Pancreas (tissue), 10 donors: ENCODE results near the gene C9orf50. TPM values are rescaled to one million over a fixed set of nuclear protein-coding genes. Genes with fewer than 3 reads are reported as not detected.

Source experiments
- ATAC-seq, 4 donors: fragments of 200-7000 bp; cut with Tn5 transposase; one replicate each; pipeline versions ENCODE4 v1.8.0 to v1.9.1; 2020; ENCODE audit warnings: mild to moderate bottlenecking in 4 of 4, moderate library complexity in 4 of 4
- DNase-seq, 6 donors: peaks; one replicate each; pipeline ENCODE4 v3.0.0-alpha.2; 2020
- FAIRE-seq: peaks from 2 replicates; lab custom pipeline; 2012; peaks lifted over from hg19 to GRCh38; lab: Jason Lieb, UNC
- H3K27ac ChIP-seq, 4 donors: fragments of 200-600 bp; sonication (generic); 1 replicate in 3 of 4; 2 replicates in 1 of 4; pipeline versions ENCODE4 v1.5.0 to v1.8.0; 2020
- H3K27me3 ChIP-seq, 4 donors: fragments of 200-600 bp; one replicate each; pipeline ENCODE4 v1.8.0; 2021
- H3K36me3 ChIP-seq, 3 donors: fragments of 200-600 bp; sonication (generic) in 1 of 3; one replicate each; pipeline versions ENCODE4 v1.5.0 to v1.8.0; 2020 to 2021
- H3K4me1 ChIP-seq, 3 donors: fragments of 200-600 bp; one replicate each; pipeline ENCODE4 v1.8.0; 2021
- H3K4me3 ChIP-seq, 4 donors: fragments of 200-600 bp; sonication (generic) in 2 of 4; one replicate each; pipeline versions ENCODE4 v1.5.0 to v1.8.0; 2020 to 2021
- H3K9me3 ChIP-seq, 4 donors: fragments of 200-600 bp; one replicate each; pipeline ENCODE4 v1.8.0; 2021
- CTCF ChIP-seq, 4 donors: fragments of 200-600 bp; sonication (generic) in 3 of 4; IDR thresholded peaks; one replicate each; pipeline versions ENCODE4 v1.5.0 to v1.8.0; 2021; ENCODE audit warnings: antibody characterized with exemption in 4 of 4
- WGBS, 2 donors: extraction: QIAGEN DNeasy Blood & Tissue Kit; methylation state at CpG; one replicate each; pipeline ENCODE4 v1.1.7; 2013; 5-methylcytosine and 5-hydroxymethylcytosine counted together
- intact Hi-C, 3 donors: fragments of 100-400 bp; cut with DNase I; formaldehyde crosslinking; loops; one replicate each; pipeline versions ENCODE4 v1.11.1 to v1.14.2; 2022
- polyA plus RNA-seq, 2 donors: library from polyadenylated mRNA; stranded (reverse); fragments of 200-250 nt; gene quantifications; one replicate each; pipeline ENCODE4 v1.2.3, GENCODE V29; 2013
- total RNA-seq, 6 donors: library from RNA; stranded (reverse); fragmentation: NEBNext Ultra II Directional in 4 of 6; extraction: Animal tissue kit (Norgen Biotek cat#: 25700) in 4 of 6; gene quantifications; one replicate each; pipeline versions ENCODE4 v1.2.1 to v1.2.4, GENCODE V29; 2021 to 2023
- donor health status: healthy with polysubstance abuse.
- donor health status: DM: no; HTN: no; CAD: no; lungs with moderate emphysema.
- donor health status: DM: no; HTN: no; CAD: no.
- donor health status: control.
- donor health status: control.
- donor health status: Bipolar disorder and iron deficiency.
- donor health status: DM: yes; HTN: yes; CAD: no.
- donor health status: DM: no; HTN: no; CAD: no.
- donor health status: DM: no; HTN: no; CAD: no.
- donor health status: DM: yes; HTN: yes; CAD: no.

Gene C9orf50
- total and polyA plus RNA-seq, 8 donors: not detected

DNA sequence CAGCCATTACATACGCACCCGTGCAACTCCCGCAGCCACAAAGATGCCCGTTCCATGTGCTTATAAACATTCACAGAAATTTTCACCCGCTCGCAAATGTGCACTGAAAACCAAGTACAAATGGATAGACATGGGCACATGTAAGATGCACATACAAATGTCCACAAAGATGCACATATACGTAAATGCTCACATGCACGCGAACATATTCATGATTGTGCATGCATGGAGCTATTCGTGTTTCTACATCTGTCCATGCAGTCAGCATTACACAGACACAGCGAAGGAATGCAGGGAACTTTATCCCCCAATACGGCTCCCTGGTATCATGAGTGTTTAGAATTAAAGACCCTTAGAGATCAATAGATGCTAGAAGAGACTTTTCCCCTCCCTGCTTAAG is 58.4 kb downstream of the C9orf50 start:
- no peak overlapping the region for H3K4me3 ChIP-seq
- intact Hi-C loops: loop anchor here in 1 of 3 donors (5.0 kb wide), 1 partner anchor 60 kb away; no protein-coding TSS in a partner anchor
- no peak overlapping the region for H3K27ac ChIP-seq
- no peak for FAIRE-seq
- no peaks in the 10 kb centered on the region for H3K36me3 ChIP-seq
- 73 to 81% methylated on average over 12 of the region's 12 CpGs for WGBS, 2 donors
- no peaks in the 10 kb centered on the region for H3K27me3 ChIP-seq
- no peak for TF ChIP-seq CTCF (IDR thresholded peaks at IDR 0.05)
- peaks cover 0 to 6% (median 6%) of the 10 kb centered on the region in 3 donors for H3K4me1 ChIP-seq
- ATAC-seq: no peak
- DNase-seq: peak in 1 of 6 donors; percentile 5
- H3K9me3 ChIP-seq: no peaks in the 10 kb centered on the region

Other genes with a start within 250 kb of the C9orf50 start
- gene NTMT1, start 5.1 kb upstream of the C9orf50 start, total RNA-seq: 10 to 100 TPM; 11.3 to 19.4 (median 15.4) TPM
- gene NTMT1, start 5.1 kb upstream of the C9orf50 start, polyA plus RNA-seq: 10 to 100 TPM; 19.5 to 29.0 TPM
- 10 to 100 TPM in 1 of 6 donors, 1 to 10 TPM in 5; 6.3 to 13.1 (median 8.3) TPM for gene ASB6, start 21.1 kb upstream of the C9orf50 start, total RNA-seq
- 10 to 100 TPM; 21.2 to 23.7 TPM for gene ASB6, start 21.1 kb upstream of the C9orf50 start, polyA plus RNA-seq
- 1 to 10 TPM in 1 of 6 donors, under 1 TPM in 4, not detected in 1; 0.16 to 2.0 (median 0.38) TPM for gene PRRX2, start 44.5 kb upstream of the C9orf50 start, total RNA-seq
- gene PRRX2, start 44.5 kb upstream of the C9orf50 start, polyA plus RNA-seq: 1 to 10 TPM; 1.2 to 1.9 TPM
- 1 to 10 TPM in 3 of 6 donors, under 1 TPM in 3; 0.16 to 2.5 (median 0.77) TPM for gene PTGES, start 131.9 kb upstream of the C9orf50 start, total RNA-seq
- 1 to 10 TPM in 1 of 2 donors, under 1 TPM in 1; 0.75 to 1.8 TPM for gene PTGES, start 131.9 kb upstream of the C9orf50 start, polyA plus RNA-seq
- gene TOR1B, start 182.1 kb upstream of the C9orf50 start, total RNA-seq: 10 to 100 TPM in 5 of 6 donors, 1 to 10 TPM in 1; 7.6 to 17.3 (median 12.0) TPM
- gene TOR1B, start 182.1 kb upstream of the C9orf50 start, polyA plus RNA-seq: 10 to 100 TPM in 1 of 2 donors, 1 to 10 TPM in 1; 6.1 to 10.5 TPM
- gene TOR1A, start 203.0 kb upstream of the C9orf50 start, total RNA-seq: 10 to 100 TPM in 5 of 6 donors, 1 to 10 TPM in 1; 8.9 to 17.5 (median 12.2) TPM
- 10 to 100 TPM; 10.0 to 15.3 TPM for gene TOR1A, start 203.0 kb upstream of the C9orf50 start, polyA plus RNA-seq
- gene C9orf78, start 214.2 kb upstream of the C9orf50 start, total RNA-seq: 10 to 100 TPM; 16.3 to 22.4 (median 17.2) TPM
- 10 to 100 TPM; 24.2 to 38.6 TPM for gene C9orf78, start 214.2 kb upstream of the C9orf50 start, polyA plus RNA-seq
- gene USP20, start 214.4 kb upstream of the C9orf50 start, total RNA-seq: 10 to 100 TPM in 5 of 6 donors, 1 to 10 TPM in 1; 9.7 to 20.2 (median 13.1) TPM
- 10 to 100 TPM; 38.8 to 54.8 TPM for gene USP20, start 214.4 kb upstream of the C9orf50 start, polyA plus RNA-seq